ENCODE data around the gene SRRM3. TPM values are rescaled to one million over a fixed set of nuclear protein-coding genes. Genes with fewer than 3 reads are reported as not detected.
A peak's percentile ranks its signal among the peaks of the same experiment; 100 is the strongest.
"Not testable (repeated sequence)": the region's sequence is repeated elsewhere in the genome, so short reads cannot be mapped to it uniquely, and the experiment has no call there.

SRRM3 gene
- total and polyA plus RNA-seq, 2 donors: 0.58 to 3.0 TPM

DNA sequence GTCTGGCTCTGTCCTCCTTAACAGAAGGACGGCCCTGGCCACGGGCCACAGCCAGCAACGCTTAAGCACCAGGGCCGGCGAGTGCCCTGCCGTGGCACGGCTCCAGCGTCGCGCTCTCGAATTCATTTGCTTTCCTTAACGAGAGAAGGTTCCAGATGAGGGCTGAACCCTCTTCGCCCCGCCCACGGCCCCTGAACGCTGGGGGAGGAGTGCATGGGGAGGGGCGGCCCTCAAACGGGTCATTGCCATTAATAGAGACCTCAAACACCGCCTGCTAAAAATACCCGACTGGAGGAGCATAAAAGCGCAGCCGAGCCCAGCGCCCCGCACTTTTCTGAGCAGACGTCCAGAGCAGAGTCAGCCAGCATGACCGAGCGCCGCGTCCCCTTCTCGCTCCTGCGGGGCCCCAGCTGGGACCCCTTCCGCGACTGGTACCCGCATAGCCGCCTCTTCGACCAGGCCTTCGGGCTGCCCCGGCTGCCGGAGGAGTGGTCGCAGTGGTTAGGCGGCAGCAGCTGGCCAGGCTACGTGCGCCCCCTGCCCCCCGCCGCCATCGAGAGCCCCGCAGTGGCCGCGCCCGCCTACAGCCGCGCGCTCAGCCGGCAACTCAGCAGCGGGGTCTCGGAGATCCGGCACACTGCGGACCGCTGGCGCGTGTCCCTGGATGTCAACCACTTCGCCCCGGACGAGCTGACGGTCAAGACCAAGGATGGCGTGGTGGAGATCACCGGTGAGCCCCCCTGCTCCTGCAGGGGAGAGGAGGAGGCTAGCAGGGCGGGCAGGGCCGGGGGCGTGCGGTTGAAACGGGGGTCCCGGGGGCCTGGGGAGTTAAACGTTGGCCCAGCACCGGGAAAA, 100.9 kb downstream of the SRRM3 start, which contains the start of gene HSPB1:
Gene HSPB1 (plus strand): TSS at position 327 of the 855 bp plus-strand sequence. CDS start 40 bp downstream, at position 367.
- H3K4me1 ChIP-seq (ENCODE audit: insufficient read depth): peaks cover 3% of the 10 kb centered on the region
- DNase-seq (ENCODE audit: extremely low spot score): peak; percentile 82
- peak within 1 kb of the TSS; percentile 99 for H3K27ac ChIP-seq (ENCODE audit: low read depth)
- WGBS: under 1% methylated on average over 75 of the region's 75 CpGs
- H3K36me3 ChIP-seq (ENCODE audit: insufficient read depth): no peaks in the 10 kb centered on the region
- peak within 1 kb of the TSS; percentile 99 for H3K4me3 ChIP-seq (ENCODE audit: low read depth, low read length)

DNA sequence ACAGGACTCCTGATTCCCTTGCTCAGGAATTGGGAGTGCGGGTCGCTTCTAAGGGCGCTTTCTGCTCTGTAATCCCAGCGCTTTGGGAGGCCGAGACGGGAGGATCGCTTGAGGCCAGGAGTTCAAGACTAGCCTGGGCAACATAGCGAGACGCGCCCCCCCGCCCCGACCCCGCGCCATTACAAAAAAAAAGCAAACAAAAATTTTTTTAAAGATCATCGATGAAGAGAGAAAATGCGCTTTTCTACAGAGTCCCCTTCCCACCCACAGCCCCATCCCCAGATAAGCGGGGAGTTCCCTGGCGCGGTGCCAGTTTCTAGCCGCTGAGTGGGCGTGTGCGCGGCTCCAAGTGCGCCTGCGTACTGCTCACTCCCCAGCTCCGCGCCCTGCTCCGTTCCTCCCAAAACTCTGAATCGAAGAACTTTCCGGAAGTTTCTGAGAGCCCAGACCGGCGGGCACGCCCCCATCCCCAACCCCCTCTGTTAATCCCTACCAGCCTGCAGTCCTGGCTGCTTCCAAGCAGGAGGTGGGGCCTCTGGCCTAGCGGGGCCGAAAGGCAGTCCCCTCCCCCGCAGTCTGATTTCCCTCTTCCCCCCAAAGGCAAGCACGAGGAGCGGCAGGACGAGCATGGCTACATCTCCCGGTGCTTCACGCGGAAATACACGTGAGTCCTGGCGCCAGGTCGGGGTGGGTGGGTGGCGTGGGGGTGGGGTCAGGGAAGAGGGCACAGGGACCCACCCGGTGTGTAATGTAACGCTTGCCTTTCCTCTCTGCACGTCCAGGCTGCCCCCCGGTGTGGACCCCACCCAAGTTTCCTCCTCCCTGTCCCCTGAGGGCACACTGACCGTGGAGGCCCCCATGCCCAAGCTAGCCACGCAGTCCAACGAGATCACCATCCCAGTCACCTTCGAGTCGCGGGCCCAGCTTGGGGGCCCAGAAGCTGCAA, 101.8 kb downstream of the SRRM3 start:
- Histone ChIP-seq H3K4me1 (ENCODE audit: insufficient read depth) (peaks cover 3% of the 10 kb centered on the region), H3K4me3 (ENCODE audit: low read depth, low read length) (peak overlapping the region; percentile 99), H3K27ac (ENCODE audit: low read depth) (peak overlapping the region; percentile 99), H3K36me3 (ENCODE audit: insufficient read depth) (no peaks in the 10 kb centered on the region)
- peak; percentile 84 for DNase-seq (ENCODE audit: extremely low spot score)
- WGBS: under 1% methylated on average over 56 of the region's 56 CpGs

GRCh38 chr7:76304888-76305375, 103.2 kb downstream of the SRRM3 start:
- Histone ChIP-seq H3K4me1 (ENCODE audit: insufficient read depth) (peaks cover 3% of the 10 kb centered on the region), H3K4me3 (ENCODE audit: low read depth, low read length) (no peak overlapping the region), H3K36me3 (ENCODE audit: insufficient read depth) (no peaks in the 10 kb centered on the region), H3K27ac (ENCODE audit: low read depth) (peak overlapping the region; percentile 48)
- 44% methylated on average over 10 of the region's 10 CpGs for WGBS
- no peak for DNase-seq (ENCODE audit: extremely low spot score)

DNA sequence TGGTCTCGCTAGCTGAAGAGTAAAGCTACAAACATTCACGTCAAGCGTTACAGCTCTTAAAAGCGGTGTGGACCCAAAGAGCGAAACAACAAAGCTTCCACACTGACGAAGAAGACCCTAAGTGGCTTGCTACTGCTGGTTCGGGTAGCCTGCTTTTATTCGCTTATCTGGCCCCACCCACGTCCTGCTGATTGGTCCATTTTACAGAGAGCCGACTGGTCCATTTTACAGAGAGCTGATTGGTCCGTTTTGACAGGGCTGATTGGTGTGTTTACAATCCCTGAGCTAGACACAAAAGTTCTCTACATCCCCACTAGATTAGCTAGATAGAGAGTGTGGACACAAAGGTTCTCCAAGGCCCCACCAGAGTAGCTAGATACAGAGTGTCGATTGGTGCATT, 107.2 kb downstream of the SRRM3 start:
- 95% methylated on average over 12 of the region's 12 CpGs for WGBS
- not testable (repeated sequence) for H3K4me1 ChIP-seq (ENCODE audit: insufficient read depth); H3K36me3 ChIP-seq (ENCODE audit: insufficient read depth); H3K4me3 ChIP-seq (ENCODE audit: low read depth, low read length); DNase-seq (ENCODE audit: extremely low spot score); H3K27ac ChIP-seq (ENCODE audit: low read depth)

GRCh38 chr7:76309341-76310101, 107.8 kb downstream of the SRRM3 start:
- 97% methylated on average over 50 of the region's 50 CpGs for WGBS
- H3K4me3 ChIP-seq (ENCODE audit: low read depth, low read length); DNase-seq (ENCODE audit: extremely low spot score); H3K27ac ChIP-seq (ENCODE audit: low read depth); H3K4me1 ChIP-seq (ENCODE audit: insufficient read depth); H3K36me3 ChIP-seq (ENCODE audit: insufficient read depth): not testable (repeated sequence)

GRCh38 chr7:76310102-76310957, 108.6 kb downstream of the SRRM3 start:
- no peaks in the 10 kb centered on the region for H3K36me3 ChIP-seq (ENCODE audit: insufficient read depth)
- H3K4me3 ChIP-seq (ENCODE audit: low read depth, low read length): no peak overlapping the region
- WGBS: 60% methylated on average over 21 of the region's 21 CpGs
- no peak overlapping the region for H3K27ac ChIP-seq (ENCODE audit: low read depth)
- DNase-seq (ENCODE audit: extremely low spot score): no peak
- no peaks in the 10 kb centered on the region for H3K4me1 ChIP-seq (ENCODE audit: insufficient read depth)

DNA sequence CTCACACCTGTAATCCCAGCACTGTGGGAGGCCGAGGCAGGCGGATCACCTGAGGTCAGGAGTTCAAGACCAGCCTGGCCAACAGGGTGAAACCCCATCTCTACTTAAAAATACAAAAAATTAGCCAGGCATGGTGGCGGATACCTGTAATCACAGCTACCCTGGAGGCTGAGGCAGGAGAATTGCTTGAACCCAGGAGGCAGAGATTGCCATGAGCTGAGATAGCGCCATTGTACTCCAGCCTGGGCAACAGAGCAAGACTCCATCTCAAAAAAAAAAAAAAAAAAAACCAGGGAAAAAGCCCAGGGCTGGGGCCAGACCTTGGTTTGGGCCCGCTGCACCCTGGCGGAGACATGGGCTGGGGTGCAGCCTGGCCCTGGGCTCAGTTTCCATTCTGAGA, 110.1 kb downstream of the SRRM3 start:
- H3K27ac ChIP-seq (ENCODE audit: low read depth); H3K4me1 ChIP-seq (ENCODE audit: insufficient read depth); H3K36me3 ChIP-seq (ENCODE audit: insufficient read depth); DNase-seq (ENCODE audit: extremely low spot score); H3K4me3 ChIP-seq (ENCODE audit: low read depth, low read length): not testable (repeated sequence)
- WGBS: 95% methylated on average over 6 of the region's 6 CpGs

DNA sequence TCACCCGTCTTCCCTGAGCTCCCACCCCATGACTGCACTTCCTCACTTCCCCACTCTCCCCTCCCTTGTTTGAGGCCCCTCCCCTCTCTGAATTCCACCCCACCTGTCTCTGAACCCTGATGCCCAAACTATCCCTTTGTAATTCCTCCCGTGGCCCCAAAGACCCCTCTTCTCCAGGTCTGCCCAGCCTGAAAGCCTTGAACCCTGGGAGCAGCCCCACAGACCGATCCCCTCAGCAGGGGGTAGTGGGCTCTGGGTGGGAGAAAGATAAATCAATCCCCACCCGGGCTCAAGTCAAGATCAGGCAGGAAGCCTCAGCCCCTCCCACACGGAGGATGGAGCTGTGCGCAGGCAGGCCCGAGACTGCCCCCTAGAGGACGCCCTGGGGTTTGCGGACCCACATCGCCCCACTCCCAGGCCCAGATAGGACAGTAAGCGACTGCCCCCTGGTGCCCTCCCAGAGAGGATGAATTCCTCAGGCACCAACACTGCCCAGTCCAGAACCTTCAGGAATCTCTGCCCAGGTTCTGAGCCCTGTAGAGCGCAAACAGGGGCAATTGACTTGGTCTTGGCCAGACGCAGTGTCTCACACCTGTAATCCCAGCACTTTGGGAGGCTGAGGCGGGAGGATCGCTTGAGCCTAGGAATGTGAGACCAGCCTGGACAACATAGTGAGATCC, 112.5 kb downstream of the SRRM3 start:
- WGBS: 7% methylated on average over 15 of the region's 15 CpGs
- Histone ChIP-seq H3K36me3 (ENCODE audit: insufficient read depth) (no peaks in the 10 kb centered on the region), H3K27ac (ENCODE audit: low read depth) (no peak overlapping the region), H3K4me1 (ENCODE audit: insufficient read depth) (no peaks in the 10 kb centered on the region), H3K4me3 (ENCODE audit: low read depth, low read length) (no peak overlapping the region)
- peak; percentile 78 for DNase-seq (ENCODE audit: extremely low spot score)

DNA sequence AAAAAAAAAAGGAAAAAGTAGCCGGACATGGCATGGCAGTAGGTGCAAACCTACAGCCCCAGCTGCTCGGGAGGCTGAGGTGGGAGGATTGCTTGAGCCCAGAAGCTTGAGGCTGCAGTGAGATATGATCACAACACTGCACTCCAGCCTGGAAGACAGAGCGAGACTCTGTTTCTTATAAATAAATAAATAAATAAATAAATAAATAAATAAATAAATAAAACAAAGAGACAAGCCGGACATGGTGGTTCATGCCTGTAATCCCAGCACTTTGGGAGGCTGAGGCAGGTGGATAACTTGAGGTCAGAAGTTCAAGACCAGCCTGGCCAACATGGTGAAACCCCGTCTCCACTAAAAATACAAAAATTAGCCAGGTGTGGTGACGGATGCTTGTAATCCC, 113.0 kb downstream of the SRRM3 start:
- 62% methylated on average over 6 of the region's 6 CpGs for WGBS
- DNase-seq (ENCODE audit: extremely low spot score); H3K27ac ChIP-seq (ENCODE audit: low read depth); H3K4me3 ChIP-seq (ENCODE audit: low read depth, low read length); H3K4me1 ChIP-seq (ENCODE audit: insufficient read depth); H3K36me3 ChIP-seq (ENCODE audit: insufficient read depth): not testable (repeated sequence)

DNA sequence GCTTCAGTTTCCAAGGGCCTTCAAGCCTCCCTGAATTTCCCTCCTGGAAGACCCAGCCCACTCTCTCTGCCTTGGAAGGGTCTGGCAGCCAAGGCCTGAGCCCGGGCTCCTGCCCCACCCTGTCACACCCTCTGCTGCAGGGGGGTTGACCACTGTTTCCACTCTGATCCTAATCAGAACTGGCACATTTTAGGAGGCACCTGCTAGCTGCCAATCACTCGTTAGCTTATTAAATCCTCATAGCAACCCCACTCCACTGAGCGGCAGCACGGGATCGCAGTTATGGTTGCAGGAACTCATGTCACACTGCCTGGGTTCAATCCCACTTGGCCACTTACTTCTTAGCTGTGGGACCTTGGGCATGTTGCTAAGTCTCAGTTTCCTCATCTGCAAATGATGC, 113.7 kb downstream of the SRRM3 start:
- no peak overlapping the region for H3K4me3 ChIP-seq (ENCODE audit: low read depth, low read length)
- no peaks in the 10 kb centered on the region for H3K4me1 ChIP-seq (ENCODE audit: insufficient read depth)
- no peak for DNase-seq (ENCODE audit: extremely low spot score)
- WGBS: 68% methylated on average over 5 of the region's 5 CpGs
- H3K27ac ChIP-seq (ENCODE audit: low read depth): no peak overlapping the region
- H3K36me3 ChIP-seq (ENCODE audit: insufficient read depth): no peaks in the 10 kb centered on the region

DNA sequence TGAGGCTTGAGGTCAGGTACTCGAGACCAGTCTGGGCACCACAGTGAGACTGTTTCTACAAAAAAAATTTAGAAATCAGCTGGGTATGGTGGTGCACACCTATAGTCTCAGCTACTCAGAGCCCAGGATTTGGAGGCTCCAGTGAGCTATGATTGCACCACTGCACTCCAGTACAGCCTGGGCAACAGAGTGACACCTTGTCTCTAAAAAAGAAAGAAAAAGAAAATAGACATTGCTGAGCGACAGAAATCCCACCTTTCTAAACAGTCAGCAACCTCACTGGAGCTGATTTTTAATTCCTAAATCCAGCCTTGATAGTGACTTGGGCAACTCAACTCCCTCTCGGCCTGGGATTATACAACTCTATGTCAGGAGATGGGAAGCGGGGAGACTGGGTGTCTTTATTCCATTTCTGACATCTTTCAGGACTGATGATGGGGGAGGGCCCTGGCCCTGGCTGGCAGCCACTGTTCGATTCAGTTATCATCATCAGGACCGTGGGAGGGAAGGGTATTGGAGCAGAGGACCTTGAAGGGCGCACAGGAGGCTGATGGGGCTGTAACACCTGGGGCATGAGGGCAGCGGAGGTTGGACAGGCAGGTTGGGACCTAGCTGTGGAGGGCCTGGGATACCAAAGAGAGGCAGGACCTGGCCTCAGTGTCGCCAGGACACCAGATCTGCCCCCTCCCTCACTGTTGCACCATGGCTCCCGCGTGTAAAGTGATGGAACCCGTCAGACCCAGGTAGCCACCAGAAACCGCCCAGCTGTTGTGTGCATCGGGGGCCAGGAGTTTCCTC, 115.5 kb downstream of the SRRM3 start:
- 57% methylated on average over 14 of the region's 14 CpGs for WGBS
- H3K4me1 ChIP-seq (ENCODE audit: insufficient read depth): no peaks in the 10 kb centered on the region
- no peak for DNase-seq (ENCODE audit: extremely low spot score)
- H3K4me3 ChIP-seq (ENCODE audit: low read depth, low read length): no peak overlapping the region
- H3K36me3 ChIP-seq (ENCODE audit: insufficient read depth): no peaks in the 10 kb centered on the region
- peak overlapping the region; percentile 91 for H3K27ac ChIP-seq (ENCODE audit: low read depth)
